ENCODE data around the gene USP25. TPM values are rescaled to one million over a fixed set of nuclear protein-coding genes. Genes with fewer than 3 reads are reported as not detected.

USP25 gene
- total RNA-seq, 1 donor from 2014 or later, result 45.2 TPM

DNA sequence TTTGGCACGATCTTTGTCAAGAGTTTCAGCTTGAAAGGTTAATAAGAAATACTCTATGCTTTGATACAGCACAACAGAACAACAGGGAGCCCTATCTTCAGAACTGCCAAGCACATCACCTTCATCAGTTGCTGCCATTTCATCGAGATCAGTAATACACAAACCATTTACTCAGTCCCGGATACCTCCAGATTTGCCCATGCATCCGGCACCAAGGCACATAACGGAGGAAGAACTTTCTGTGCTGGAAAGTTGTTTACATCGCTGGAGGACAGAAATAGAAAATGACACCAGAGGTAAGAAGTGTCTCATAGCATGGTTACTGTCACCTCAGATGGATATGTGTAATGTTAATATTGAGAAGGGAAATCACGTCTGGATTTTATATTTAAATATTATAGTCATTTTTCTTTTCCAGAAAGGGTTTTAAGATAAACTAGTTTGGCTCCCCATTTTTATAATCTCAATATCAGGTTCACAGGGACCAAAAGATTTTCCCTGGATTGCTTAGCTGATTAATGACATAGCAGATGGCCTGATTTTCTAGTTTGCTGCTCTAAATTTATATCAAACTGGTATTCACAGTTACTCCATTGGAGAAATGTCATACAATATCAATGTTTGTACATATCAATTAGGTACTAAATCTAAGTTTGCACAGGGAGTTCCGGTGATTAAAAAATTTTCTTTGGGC lies 97.3 kb downstream of the USP25 start:
- Mint-ChIP-seq H3K9me3 (ENCODE audit: unreplicated experiment) (no peaks in the 10 kb centered on the region), H3K27me3 (ENCODE audit: unreplicated experiment) (no peaks in the 10 kb centered on the region), H3K36me3 (ENCODE audit: unreplicated experiment) (peaks cover 24% of the 10 kb centered on the region), H3K4me1 (ENCODE audit: unreplicated experiment) (peaks cover 5% of the 10 kb centered on the region), H3K4me3 (ENCODE audit: unreplicated experiment) (no peak overlapping the region), H3K27ac (ENCODE audit: unreplicated experiment) (no peak overlapping the region)
- no peak for TF ChIP-seq CTCF (IDR thresholded peaks at IDR 0.05)
- no peak for DNase-seq (ENCODE audit: extremely low spot score, unreplicated experiment)

GRCh38 chr21:15831497-15831896 lies 101.7 kb downstream of the USP25 start:
- TF ChIP-seq CTCF (IDR thresholded peaks at IDR 0.05), result no peak
- H3K27me3 Mint-ChIP-seq (ENCODE audit: unreplicated experiment), result no peaks in the 10 kb centered on the region

DNA sequence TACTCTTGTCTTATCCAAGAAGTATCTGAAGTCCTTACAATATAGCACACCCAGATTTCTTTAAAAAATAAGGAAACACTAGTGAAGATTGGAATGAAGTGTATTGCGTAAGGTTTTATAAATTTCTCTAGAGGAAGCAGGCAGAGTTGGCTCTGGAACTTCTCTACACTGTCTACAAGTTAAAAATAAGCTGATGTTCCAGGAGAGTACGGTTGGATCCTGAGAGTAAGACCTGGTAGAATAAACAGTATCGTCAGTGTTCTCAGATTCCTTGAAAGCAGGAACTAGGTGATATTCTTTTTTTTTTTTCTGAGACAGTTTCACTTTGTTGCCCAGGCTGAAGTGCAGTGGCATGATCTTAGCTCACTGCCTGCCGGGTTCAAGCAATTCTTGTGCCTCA lies 107.9 kb downstream of the USP25 start:
- DNase-seq (ENCODE audit: extremely low spot score, unreplicated experiment), result no peak

More at GRCh38 chr21:15831497-15831896, 101.7 kb downstream of the USP25 start:
- DNase-seq (ENCODE audit: extremely low spot score, unreplicated experiment), result no peak
- no peaks in the 10 kb centered on the region for H3K9me3 Mint-ChIP-seq (ENCODE audit: unreplicated experiment)
- no peak overlapping the region for H3K4me3 Mint-ChIP-seq (ENCODE audit: unreplicated experiment)
- no peaks in the 10 kb centered on the region for H3K4me1 Mint-ChIP-seq (ENCODE audit: unreplicated experiment)
- H3K36me3 Mint-ChIP-seq (ENCODE audit: unreplicated experiment), result peaks cover 36% of the 10 kb centered on the region
- no peak overlapping the region for H3K27ac Mint-ChIP-seq (ENCODE audit: unreplicated experiment)

DNA sequence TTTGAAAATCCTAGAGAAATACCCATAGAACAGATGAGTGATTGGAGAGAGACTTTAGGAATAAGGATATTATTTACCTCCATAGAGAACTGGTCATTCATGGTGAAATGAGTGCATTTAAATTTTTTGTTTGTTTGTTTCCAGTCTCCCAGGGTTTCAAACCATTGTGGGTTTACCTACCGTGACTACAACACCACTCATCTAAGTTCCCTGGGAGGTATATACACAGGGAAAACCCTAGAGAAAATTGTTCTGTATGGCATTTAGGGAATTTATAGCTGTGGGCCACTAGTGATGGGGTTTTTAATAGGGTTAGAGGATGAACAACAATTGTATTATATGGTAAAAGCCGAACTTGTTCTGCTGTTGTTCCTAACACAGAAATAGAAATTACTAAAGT lies 109.2 kb downstream of the USP25 start:
- Mint-ChIP-seq H3K9me3 (ENCODE audit: unreplicated experiment) (no peaks in the 10 kb centered on the region), H3K4me3 (ENCODE audit: unreplicated experiment) (no peak overlapping the region), H3K4me1 (ENCODE audit: unreplicated experiment) (peaks cover 4% of the 10 kb centered on the region), H3K36me3 (ENCODE audit: unreplicated experiment) (peaks cover 19% of the 10 kb centered on the region), H3K27ac (ENCODE audit: unreplicated experiment) (no peak overlapping the region), H3K27me3 (ENCODE audit: unreplicated experiment) (no peaks in the 10 kb centered on the region)
- DNase-seq (ENCODE audit: extremely low spot score, unreplicated experiment), result no peak
- TF ChIP-seq CTCF (IDR thresholded peaks at IDR 0.05), result no peak

More for the DNA sequence above, 107.9 kb downstream of the USP25 start:
- Mint-ChIP-seq H3K9me3 (ENCODE audit: unreplicated experiment) (no peaks in the 10 kb centered on the region), H3K4me3 (ENCODE audit: unreplicated experiment) (no peak overlapping the region), H3K4me1 (ENCODE audit: unreplicated experiment) (peaks cover 4% of the 10 kb centered on the region), H3K27ac (ENCODE audit: unreplicated experiment) (no peak overlapping the region), H3K27me3 (ENCODE audit: unreplicated experiment) (no peaks in the 10 kb centered on the region), H3K36me3 (ENCODE audit: unreplicated experiment) (peaks cover 18% of the 10 kb centered on the region)
- TF ChIP-seq CTCF (IDR thresholded peaks at IDR 0.05), result no peak

DNA sequence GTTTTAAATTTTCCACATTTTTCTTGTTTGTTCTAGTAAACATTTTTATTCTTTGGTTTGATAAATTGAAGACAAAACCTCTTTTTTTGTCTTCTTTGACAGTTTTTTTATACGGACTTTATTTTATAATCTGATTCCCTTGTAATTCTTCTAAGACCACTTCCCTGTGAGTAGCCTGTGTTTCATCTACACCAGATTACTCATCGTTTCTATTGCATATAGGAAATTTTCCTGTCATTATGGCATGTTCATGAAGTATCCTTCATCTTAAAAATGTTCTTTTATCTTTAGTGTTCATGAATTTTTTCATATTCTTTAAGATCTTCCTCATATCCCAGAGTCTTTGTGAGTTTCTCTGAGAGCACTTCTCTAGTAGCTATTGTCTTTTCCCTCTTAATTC lies 109.8 kb downstream of the USP25 start:
- peaks cover 15% of the 10 kb centered on the region for H3K36me3 Mint-ChIP-seq (ENCODE audit: unreplicated experiment)
- peaks cover 4% of the 10 kb centered on the region for H3K4me1 Mint-ChIP-seq (ENCODE audit: unreplicated experiment)
- no peak for DNase-seq (ENCODE audit: extremely low spot score, unreplicated experiment)
- H3K4me3 Mint-ChIP-seq (ENCODE audit: unreplicated experiment), result no peak overlapping the region
- no peaks in the 10 kb centered on the region for H3K9me3 Mint-ChIP-seq (ENCODE audit: unreplicated experiment)
- no peak for TF ChIP-seq CTCF (IDR thresholded peaks at IDR 0.05)
- no peaks in the 10 kb centered on the region for H3K27me3 Mint-ChIP-seq (ENCODE audit: unreplicated experiment)
- H3K27ac Mint-ChIP-seq (ENCODE audit: unreplicated experiment), result no peak overlapping the region
